GM19372 (cell line): ENCODE results near the gene SDCBP2.

Experiments used
- ATAC-seq: cut with Tn5 transposase; IDR thresholded peaks from one replicate; pipeline ENCODE4 v1.9.1; 2021; ENCODE audit warnings: mild to moderate bottlenecking, low read depth, moderate library complexity; ENCODE audit not compliant: unreplicated experiment

The SDCBP2 gene

GRCh38 chr20:1315804-1316203, 13.1 kb downstream of the SDCBP2 start:
- ATAC-seq: no peak

GRCh38 chr20:1313236-1313964, 15.5 kb downstream of the SDCBP2 start:
- no peak for ATAC-seq

GRCh38 chr20:1312904-1313235, 16.1 kb downstream of the SDCBP2 start:
- no peak for ATAC-seq

- no peak for ATAC-seq
These were observed 16.6 kb downstream of the SDCBP2 start for GRCh38 chr20:1312308-1312707.

GRCh38 chr20:1310506-1311190, 18.3 kb downstream of the SDCBP2 start:
- ATAC-seq: no peak

GRCh38 chr20:1310071-1310470, 18.9 kb downstream of the SDCBP2 start:
- ATAC-seq: no peak

- no peak for ATAC-seq
These were observed 19.5 kb downstream of the SDCBP2 start for GRCh38 chr20:1309439-1309847.

GRCh38 chr20:1308702-1309095, 20.2 kb downstream of the SDCBP2 start:
- ATAC-seq: no peak

GRCh38 chr20:1308067-1308701, 20.8 kb downstream of the SDCBP2 start:
- no peak for ATAC-seq

GRCh38 chr20:1307571-1307971, 21.4 kb downstream of the SDCBP2 start:
- no peak for ATAC-seq

- ATAC-seq: no peak
These were observed 21.8 kb downstream of the SDCBP2 start for GRCh38 chr20:1307171-1307570.

- ATAC-seq: no peak
These were observed 22.4 kb downstream of the SDCBP2 start for GRCh38 chr20:1306316-1307135.

- no peak for ATAC-seq
These were observed 23.2 kb downstream of the SDCBP2 start for GRCh38 chr20:1305712-1306111.

GRCh38 chr20:1304710-1305515, 24.0 kb downstream of the SDCBP2 start:
- no peak for ATAC-seq

GRCh38 chr20:1302685-1303541, 26.0 kb downstream of the SDCBP2 start:
- ATAC-seq: no peak

- ATAC-seq: no peak
These were observed 27.9 kb downstream of the SDCBP2 start for GRCh38 chr20:1301031-1301529.

GRCh38 chr20:1300083-1300840, 28.7 kb downstream of the SDCBP2 start:
- ATAC-seq: no peak

GRCh38 chr20:1299522-1299921, 29.4 kb downstream of the SDCBP2 start:
- no peak for ATAC-seq
